ENCODE results near the gene TCF4.

DNA sequence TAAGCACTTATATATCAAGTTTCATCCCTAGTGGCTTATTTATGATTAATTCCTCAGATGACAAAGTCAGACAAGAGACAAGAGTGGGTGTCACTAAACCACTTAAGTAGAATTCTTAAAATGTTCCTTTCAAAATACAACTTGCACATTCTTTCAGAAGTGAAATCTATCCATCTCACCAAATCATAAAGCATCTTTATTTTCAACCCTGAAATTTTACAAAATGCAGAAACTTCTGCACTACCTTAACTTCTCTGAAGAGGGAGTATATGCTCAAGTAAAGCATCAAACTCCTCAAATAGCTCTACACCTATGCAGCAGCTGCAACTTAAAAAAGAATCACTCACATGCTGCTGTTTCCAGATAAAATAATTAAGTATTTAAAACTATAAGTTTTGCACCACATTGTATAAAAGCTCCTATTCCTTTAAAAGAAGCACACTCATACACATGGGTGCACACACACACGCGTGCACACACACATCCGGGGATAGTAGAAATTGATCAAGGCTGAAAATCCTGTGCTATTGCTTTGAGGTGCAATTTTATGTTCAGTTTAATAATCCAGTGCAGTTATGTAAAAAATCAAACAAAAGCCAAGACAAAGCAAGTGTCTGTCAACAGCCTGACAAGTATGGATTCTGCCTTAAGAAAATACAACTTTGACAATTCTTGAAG, 244.5 kb downstream of the TCF4 start:
- TF ChIP-seq NFE2L1 (CRISPR knock-in tag; IDR thresholded peaks at IDR 0.05; ENCODE audit: borderline replicate concordance) (no peak), DNMT3B (CRISPR knock-in tag; conservative IDR thresholded peaks at IDR 0.05) (no peak), BRD4 (CRISPR knock-in tag; IDR thresholded peaks at IDR 0.05) (no peak), HNRNPUL1 (IDR thresholded peaks at IDR 0.05; ENCODE audit: low read depth, low read length) (no peak), SNRNP70 (IDR thresholded peaks at IDR 0.05; ENCODE audit: low read depth, low read length) (no peak), POLR2AphosphoS5 (IDR thresholded peaks at IDR 0.05; ENCODE audit: low read depth, low read length) (no peak), MXI1 (IDR thresholded peaks at IDR 0.05; ENCODE audit: borderline replicate concordance, low read depth, low read length) (no peak)
- TF ChIP-seq, protein P1, sequence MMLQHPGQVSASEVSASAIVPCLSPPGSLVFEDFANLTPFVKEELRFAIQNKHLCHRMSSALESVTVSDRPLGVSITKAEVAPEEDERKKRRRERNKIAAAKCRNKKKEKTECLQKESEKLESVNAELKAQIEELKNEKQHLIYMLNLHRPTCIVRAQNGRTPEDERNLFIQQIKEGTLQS (CRISPR knock-in tag; IDR thresholded peaks at IDR 0.05) = no peak
- TF ChIP-seq, protein P2, sequence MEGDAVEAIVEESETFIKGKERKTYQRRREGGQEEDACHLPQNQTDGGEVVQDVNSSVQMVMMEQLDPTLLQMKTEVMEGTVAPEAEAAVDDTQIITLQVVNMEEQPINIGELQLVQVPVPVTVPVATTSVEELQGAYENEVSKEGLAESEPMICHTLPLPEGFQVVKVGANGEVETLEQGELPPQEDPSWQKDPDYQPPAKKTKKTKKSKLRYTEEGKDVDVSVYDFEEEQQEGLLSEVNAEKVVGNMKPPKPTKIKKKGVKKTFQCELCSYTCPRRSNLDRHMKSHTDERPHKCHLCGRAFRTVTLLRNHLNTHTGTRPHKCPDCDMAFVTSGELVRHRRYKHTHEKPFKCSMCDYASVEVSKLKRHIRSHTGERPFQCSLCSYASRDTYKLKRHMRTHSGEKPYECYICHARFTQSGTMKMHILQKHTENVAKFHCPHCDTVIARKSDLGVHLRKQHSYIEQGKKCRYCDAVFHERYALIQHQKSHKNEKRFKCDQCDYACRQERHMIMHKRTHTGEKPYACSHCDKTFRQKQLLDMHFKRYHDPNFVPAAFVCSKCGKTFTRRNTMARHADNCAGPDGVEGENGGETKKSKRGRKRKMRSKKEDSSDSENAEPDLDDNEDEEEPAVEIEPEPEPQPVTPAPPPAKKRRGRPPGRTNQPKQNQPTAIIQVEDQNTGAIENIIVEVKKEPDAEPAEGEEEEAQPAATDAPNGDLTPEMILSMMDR (CRISPR knock-in tag; IDR thresholded peaks at IDR 0.05) = no peak

All from HepG2 (cell line).